Activated B cell treated with CpG ODN at 0.5 μM for 24 hours (primary cell): Measurements from ENCODE around the gene IRX5. TPM values are rescaled to one million over a fixed set of nuclear protein-coding genes. Genes with fewer than 3 reads are reported as not detected.

Source experiments
- ATAC-seq: fragments of 200-7000 bp; cut with Tn5 transposase; one replicate; pipeline ENCODE4 v1.10.0; 2021; ENCODE audit warnings: low read depth, mild to moderate bottlenecking, moderate library complexity
- CTCF ChIA-PET: fragments of 350-600 bp; sonication (Branson Sonifier 250); formaldehyde crosslinking; loops from one replicate; lab custom pipeline; 2021; ENCODE audit warnings: antibody characterized with exemption; lab: Charles Lee
- POLR2A ChIA-PET: fragments of 350-600 bp; sonication (Branson Sonifier 250); formaldehyde crosslinking; loops from one replicate; lab custom pipeline; 2021; ENCODE audit warnings: antibody characterized with exemption; lab: Charles Lee
- DNase-seq: peaks from one replicate; pipeline ENCODE4 v3.0.0; 2022
- H3K27ac Mint-ChIP-seq: one replicate; pipeline ENCODE4 v1.8.0; 2020; ENCODE audit warnings: mixed read lengths
- H3K27me3 Mint-ChIP-seq: one replicate; pipeline ENCODE4 v1.8.0; 2021; ENCODE audit warnings: mixed read lengths
- H3K36me3 Mint-ChIP-seq: one replicate; pipeline ENCODE4 v1.8.0; 2021; ENCODE audit warnings: low read depth, mixed read lengths
- H3K4me1 Mint-ChIP-seq: one replicate; pipeline ENCODE4 v1.8.0; 2021; ENCODE audit warnings: mixed read lengths
- H3K4me3 Mint-ChIP-seq: one replicate; pipeline ENCODE4 v1.8.0; 2020; ENCODE audit warnings: mild to moderate bottlenecking, mixed read lengths
- H3K9me3 Mint-ChIP-seq: one replicate; pipeline ENCODE4 v1.8.0; 2020; ENCODE audit warnings: mixed read lengths
- CTCF ChIP-seq: fragments of 200-600 bp; IDR thresholded peaks from one replicate; pipeline ENCODE4 v1.8.0; 2022; ENCODE audit warnings: antibody characterized with exemption, mild to moderate bottlenecking
- intact Hi-C: fragments of 100-400 bp; cut with micrococcal nuclease; formaldehyde crosslinking; loops from one replicate; pipeline ENCODE4 v1.15.1; 2024
- total RNA-seq: library from RNA; stranded (reverse); gene quantifications from 2 replicates; pipeline ENCODE4 v1.2.3, GENCODE V29; 2022

The IRX5 gene
- total RNA-seq, 1 donor from 2014 or later: not detected

GRCh38 chr16:54939029-54939346 lies 8.3 kb downstream of the IRX5 start:
- no peak overlapping the region for H3K27ac Mint-ChIP-seq
- CTCF ChIA-PET: no interaction called here
- H3K9me3 Mint-ChIP-seq: no peaks in the 10 kb centered on the region
- H3K36me3 Mint-ChIP-seq: no peaks in the 10 kb centered on the region
- intact Hi-C loops: loop anchor here (5.0 kb wide), 1 partner anchor 1253 kb away; the partner anchor contains the start of gene GNAO1
- TF ChIP-seq CTCF: no peak
- peaks cover 83% of the 10 kb centered on the region for H3K27me3 Mint-ChIP-seq
- DNase-seq (no peak), ATAC-seq (no peak)
- H3K4me3 Mint-ChIP-seq: no peak overlapping the region
- peaks cover 17% of the 10 kb centered on the region for H3K4me1 Mint-ChIP-seq
- POLR2A ChIA-PET: no interaction called here

GRCh38 chr16:54939510-54940278 lies 9.0 kb downstream of the IRX5 start:
- H3K27me3 Mint-ChIP-seq: peaks cover 79% of the 10 kb centered on the region
- H3K4me3 Mint-ChIP-seq: no peak overlapping the region
- CTCF ChIA-PET: no interaction called here
- no peak for TF ChIP-seq CTCF
- POLR2A ChIA-PET: no interaction called here
- no peak overlapping the region for H3K27ac Mint-ChIP-seq
- intact Hi-C loops: loop anchor here (5.0 kb wide), 1 partner anchor 1253 kb away; the partner anchor contains the start of gene GNAO1
- DNase-seq (no peak), ATAC-seq (no peak)
- H3K9me3 Mint-ChIP-seq: no peaks in the 10 kb centered on the region
- no peaks in the 10 kb centered on the region for H3K36me3 Mint-ChIP-seq
- H3K4me1 Mint-ChIP-seq: peaks cover 17% of the 10 kb centered on the region

GRCh38 chr16:54940279-54940604 lies 9.6 kb downstream of the IRX5 start:
- POLR2A ChIA-PET: no interaction called here
- H3K4me1 Mint-ChIP-seq: peaks cover 17% of the 10 kb centered on the region
- no peak for TF ChIP-seq CTCF
- no peaks in the 10 kb centered on the region for H3K9me3 Mint-ChIP-seq
- DNase-seq (no peak), ATAC-seq (no peak)
- H3K27me3 Mint-ChIP-seq: peaks cover 79% of the 10 kb centered on the region
- no peak overlapping the region for H3K27ac Mint-ChIP-seq
- CTCF ChIA-PET: no interaction called here
- H3K36me3 Mint-ChIP-seq: no peaks in the 10 kb centered on the region
- intact Hi-C loops: no loop called here
- no peak overlapping the region for H3K4me3 Mint-ChIP-seq

GRCh38 chr16:54942353-54942943 lies 11.8 kb downstream of the IRX5 start:
- H3K4me3 Mint-ChIP-seq: no peak overlapping the region
- ATAC-seq: no peak
- H3K36me3 Mint-ChIP-seq: no peaks in the 10 kb centered on the region
- peaks cover 68% of the 10 kb centered on the region for H3K27me3 Mint-ChIP-seq
- TF ChIP-seq CTCF: no peak
- no peak overlapping the region for H3K27ac Mint-ChIP-seq
- DNase-seq: no peak
- peaks cover 6% of the 10 kb centered on the region for H3K4me1 Mint-ChIP-seq
- intact Hi-C loops: no loop called here
- POLR2A ChIA-PET: no interaction called here
- no peaks in the 10 kb centered on the region for H3K9me3 Mint-ChIP-seq
- CTCF ChIA-PET: no interaction called here

GRCh38 chr16:54944002-54944401 lies 13.3 kb downstream of the IRX5 start:
- Mint-ChIP-seq H3K27me3 (peaks cover 59% of the 10 kb centered on the region), H3K4me3 (no peak overlapping the region), H3K27ac (no peak overlapping the region)

More at GRCh38 chr16:54944002-54944401, 13.3 kb downstream of the IRX5 start:
- CTCF ChIA-PET: no interaction called here
- Mint-ChIP-seq H3K4me1 (no peaks in the 10 kb centered on the region), H3K36me3 (no peaks in the 10 kb centered on the region), H3K9me3 (no peaks in the 10 kb centered on the region)
- intact Hi-C loops: no loop called here
- no peak for ATAC-seq
- TF ChIP-seq CTCF: no peak
- DNase-seq: no peak
- POLR2A ChIA-PET: no interaction called here
